ENCODE measurements around the gene PRICKLE4. TPM values are rescaled to one million over a fixed set of nuclear protein-coding genes. Genes with fewer than 3 reads are reported as not detected.
A peak's percentile ranks its signal among the peaks of the same experiment; 100 is the strongest.

Gene PRICKLE4
- total and polyA plus RNA-seq, 2 of the 13 experiments (the other 11 are each of a cell fraction or from before 2014, with no cell fraction given), result 0.92 to 1.2 TPM

DNA sequence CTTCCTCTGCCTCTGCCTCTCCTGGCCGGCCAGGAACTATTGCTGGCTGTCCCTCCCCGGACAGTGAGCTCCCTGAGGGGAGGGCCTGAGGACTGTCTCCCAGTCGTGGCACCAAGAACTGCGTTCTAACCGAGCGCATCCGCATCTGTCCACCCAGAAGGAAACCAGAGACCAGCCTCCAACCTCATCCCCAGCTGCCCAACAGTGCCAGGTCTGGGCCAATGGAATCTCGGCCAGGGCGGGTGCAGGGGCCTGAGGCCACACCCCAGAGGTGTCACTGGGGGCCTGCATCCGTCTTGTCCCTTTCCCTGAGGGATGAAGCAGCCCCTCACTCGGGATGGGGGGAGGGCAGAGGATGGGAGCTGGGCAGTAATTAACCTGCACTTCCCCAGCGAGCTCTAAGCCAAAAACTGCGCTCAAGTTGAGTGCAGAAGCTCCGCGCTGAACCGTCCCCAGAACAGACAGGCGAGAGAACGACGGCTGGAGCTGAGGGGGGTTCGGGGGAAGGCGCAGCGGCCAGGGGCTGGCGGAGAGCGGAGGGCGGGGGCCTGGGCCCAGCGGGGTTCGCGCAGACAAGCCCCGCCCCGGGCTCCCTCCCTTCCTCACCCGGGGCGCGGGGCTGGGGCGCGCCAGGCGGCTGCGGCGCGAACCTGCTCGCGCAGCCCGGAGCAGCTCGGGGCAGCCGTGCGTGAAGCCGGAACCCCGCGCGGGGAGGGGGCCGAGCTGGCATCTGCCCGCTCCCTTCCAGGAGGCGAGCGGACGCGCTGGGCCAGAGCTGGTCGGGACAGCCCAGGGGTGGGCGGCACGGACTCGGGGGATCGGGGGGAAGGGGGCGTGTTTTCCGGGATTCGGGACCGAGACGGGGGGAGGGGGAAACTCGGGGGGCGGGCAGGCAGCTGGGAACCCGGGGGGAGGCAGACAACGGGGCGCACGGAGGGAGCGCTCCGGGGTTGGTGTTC, 46.6 kb upstream of the PRICKLE4 start (continued):
- TF ChIP-seq ZFP62 (CRISPR knock-in tag; IDR thresholded peaks at IDR 0.05) (no peak), ZNF567 (CRISPR knock-in tag; IDR thresholded peaks at IDR 0.05; ENCODE audit: borderline replicate concordance) (no peak), NKX3-1 (CRISPR knock-in tag; IDR thresholded peaks at IDR 0.05) (no peak), PAX8 (CRISPR knock-in tag; IDR thresholded peaks at IDR 0.05; ENCODE audit: borderline replicate concordance) (no peak), ZNF773 (CRISPR knock-in tag; IDR thresholded peaks at IDR 0.05; ENCODE audit: borderline replicate concordance) (no peak)

DNA sequence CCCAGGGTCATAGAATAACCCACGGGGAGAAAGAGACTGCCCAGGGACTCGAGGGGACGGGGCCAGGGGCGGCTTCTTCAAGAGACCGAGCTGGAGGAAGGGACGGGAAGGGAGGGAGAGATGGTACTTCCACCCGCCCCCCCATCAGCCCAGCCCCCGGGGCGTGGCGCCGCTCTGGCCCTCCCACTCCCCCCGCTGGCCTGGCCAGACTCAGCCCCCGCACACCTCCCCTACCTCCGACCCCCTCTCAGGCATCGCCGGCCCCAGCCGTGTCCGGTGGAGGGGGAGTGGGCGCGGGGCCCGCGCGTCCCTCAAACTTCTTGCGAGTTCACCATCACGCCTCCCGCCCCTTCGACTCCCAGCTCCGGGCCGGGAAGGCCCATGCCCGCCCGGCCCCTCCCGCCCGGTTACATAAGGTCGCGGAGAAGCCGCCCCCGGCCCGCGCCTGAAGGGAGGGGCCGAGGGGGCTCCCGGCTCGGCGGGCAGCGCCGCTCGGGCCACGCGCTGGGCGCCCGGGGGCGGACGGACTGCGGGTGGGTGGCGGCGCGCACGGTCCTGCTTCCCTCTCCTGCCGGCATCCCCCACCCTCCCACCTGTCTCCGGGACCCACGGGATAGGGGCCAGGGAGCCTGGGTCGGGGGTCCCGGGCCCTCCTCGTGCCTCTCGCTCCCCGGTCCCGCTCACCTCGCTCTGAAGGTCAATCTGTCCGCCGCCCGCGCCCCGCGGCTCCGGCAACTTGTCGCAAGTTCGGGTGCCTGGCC, 45.7 kb upstream of the PRICKLE4 start:
- H3K9ac ChIP-seq (ENCODE audit: insufficient read depth, low read depth, low read length), result peak overlapping the region; percentile 73
- peak overlapping the region; percentile 57 for H3K27ac ChIP-seq (ENCODE audit: extremely low read length, insufficient read depth, low read length)
- FAIRE-seq, result no peak
- in situ Hi-C loops (cut with HindIII; ENCODE audit: extremely low pct_ligation_motif_present, low pct_unique_long_range_greater_than_20kb) (loop anchor here (5.0 kb wide), 1 partner anchor 42 kb away; the partner anchor contains the start of gene FRS3), intact Hi-C loops (cut with micrococcal nuclease; ENCODE audit: unreplicated experiment) (loop anchor here (1.0 to 2.0 kb wide), 3 partner anchors 12 to 41 kb away; partner anchors contain the start of gene PGC)
- H3K79me2 ChIP-seq (ENCODE audit: insufficient read depth, low read length), result peaks cover 3% of the 10 kb centered on the region
- H3K27me3 ChIP-seq (ENCODE audit: control insufficient read depth in 1 of 2, insufficient read depth in 2 of 2, low read length in 2 of 2), result no peaks in the 10 kb centered on the region; a peak in 1 of 5 replicates
- 2% methylated on average over 34 of the region's 76 CpGs for WGBS (ENCODE audit: low lambda C conversion rate)
- no peaks in the 10 kb centered on the region for H3K9me3 ChIP-seq (ENCODE audit: low read length)
- peak overlapping the region; percentile 90 for H3K4me2 ChIP-seq (ENCODE audit: low read depth, low read length)
- H3K4me1 ChIP-seq (ENCODE audit: insufficient read depth, low read length), result peaks cover 58% of the 10 kb centered on the region
- no peaks in the 10 kb centered on the region for H3K36me3 ChIP-seq (replicated peaks in 1 of 2; ENCODE audit: control insufficient read depth in 1 of 2, insufficient read depth in 2 of 2, low read length in 2 of 2)
- ChIA-PET CTCF (ENCODE audit: low intra/inter-chr PET ratio, low total read pairs) (interaction anchor here (1.0 to 3.0 kb wide), 5 partner anchors 29 to 53 kb away, joined by 3 to 44 read pairs (median 5); partner anchors contain the start of genes FRS3 and TOMM6), POLR2A (interaction anchor here (0.8 to 10.4 kb wide), 25 partner anchors 7 to 403 kb away, joined by 3 to 120 read pairs (median 8); partner anchors contain the start of genes FRS3, PGC, PRICKLE4 and TAF8)
- peak overlapping the region; percentile 51 to 83 (median 76) for H3K4me3 ChIP-seq (replicated peaks in 1 of 3; ENCODE audit: insufficient read depth in 1 of 3, low read depth in 2 of 3, low read length in 3 of 3)
- DNase-seq (ENCODE audit: low spot score), result peak; percentile 77
- H4K20me1 ChIP-seq (ENCODE audit: insufficient read depth, low read length), result no peaks in the 10 kb centered on the region
- no peak overlapping the region for H2AFZ ChIP-seq (ENCODE audit: low read length)
- BruUV-seq (replicated peaks), result no TSS peak
- peak; percentile 37 for ATAC-seq
- TF ChIP-seq PCBP1 (IDR thresholded peaks at IDR 0.05; ENCODE audit: borderline replicate concordance, low read depth, low read length) (no peak), ATF7-NPFF (CRISPR knock-in tag; IDR thresholded peaks at IDR 0.05; ENCODE audit: low read depth) (no peak), ZNF224 (CRISPR knock-in tag; IDR thresholded peaks at IDR 0.05) (no peak), SNAPC2 (CRISPR knock-in tag; IDR thresholded peaks at IDR 0.05) (no peak), ARNTL (CRISPR knock-in tag; IDR thresholded peaks at IDR 0.05) (0 out of 2 replicates have a peak, but pooled peaks have one; percentile 20), ZNF598 (CRISPR knock-in tag; IDR thresholded peaks at IDR 0.05; ENCODE audit: borderline replicate concordance) (no peak), ZMAT5 (CRISPR knock-in tag; IDR thresholded peaks at IDR 0.05; ENCODE audit: borderline replicate concordance, low read depth) (no peak), GZF1 (CRISPR knock-in tag; IDR thresholded peaks at IDR 0.05) (no peak), ARNT2 (CRISPR knock-in tag; IDR thresholded peaks at IDR 0.05; ENCODE audit: low read depth) (0 out of 2 replicates have a peak, but pooled peaks have one; percentile 11), ZNF644 (CRISPR knock-in tag; IDR thresholded peaks at IDR 0.05; ENCODE audit: low read depth) (no peak), POLR2AphosphoS2 (IDR thresholded peaks at IDR 0.05; ENCODE audit: low read depth, low read length) (no peak), MTF1 (CRISPR knock-in tag; IDR thresholded peaks at IDR 0.05) (no peak), ZNF430 (CRISPR knock-in tag; IDR thresholded peaks at IDR 0.05) (peak; percentile 60; the same call in 1 of the 2 replicates), ZNF263 (CRISPR knock-in tag; IDR thresholded peaks at IDR 0.05) (no peak), ONECUT2 (CRISPR knock-in tag; IDR thresholded peaks at IDR 0.05) (no peak)

Data from HepG2 (cell line).